Daoy (cell line): ENCODE measurements around the gene CFAP46. TPM values are rescaled to one million over a fixed set of nuclear protein-coding genes. Genes with fewer than 3 reads are reported as not detected.
A peak's percentile ranks its signal among the peaks of the same experiment; 100 is the strongest.
"Not testable (repeated sequence)": the region's sequence is repeated elsewhere in the genome, so short reads cannot be mapped to it uniquely, and the experiment has no call there.

Experiments
- DNase-seq: peaks from one replicate; pipeline ENCODE4 v3.0.0-alpha.2; 2015; ENCODE audit warnings: low read depth
- total RNA-seq: library from RNA; depleted of rRNA; stranded (reverse); fragments of >200 nt; shearing (Covaris generic); gene quantifications from 2 replicates; pipeline ENCODE4 v1.2.3, GENCODE V29; 2014

The CFAP46 gene
- total RNA-seq, 1 experiment from 2014 or later: 4.4 TPM

DNA sequence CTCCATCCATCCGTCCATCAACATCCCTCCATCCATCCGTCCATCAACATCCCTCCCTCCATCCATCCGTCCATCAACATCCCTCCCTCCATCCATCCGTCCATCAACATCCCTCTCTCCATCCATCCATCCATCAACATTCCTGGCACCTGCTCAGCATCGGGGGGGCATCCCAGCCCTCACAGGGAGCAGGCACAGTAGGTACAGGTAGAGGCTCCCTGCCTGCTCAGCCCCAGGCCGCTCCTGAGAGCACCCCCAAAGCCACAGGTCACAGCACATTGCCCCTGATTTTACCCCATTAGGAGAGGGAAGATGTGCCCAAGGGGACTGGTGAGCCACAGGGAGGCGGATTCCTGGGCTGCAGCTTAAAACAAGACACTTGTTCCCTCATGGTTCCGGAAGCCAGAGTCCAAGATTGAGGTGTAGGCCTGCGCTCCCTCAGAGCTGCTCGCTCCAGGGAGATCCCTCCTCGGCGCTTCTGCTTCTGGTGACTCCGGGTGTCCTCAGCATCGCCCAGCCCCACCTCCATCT is 21.1 kb upstream of the CFAP46 start:
- DNase-seq: no peak

DNA sequence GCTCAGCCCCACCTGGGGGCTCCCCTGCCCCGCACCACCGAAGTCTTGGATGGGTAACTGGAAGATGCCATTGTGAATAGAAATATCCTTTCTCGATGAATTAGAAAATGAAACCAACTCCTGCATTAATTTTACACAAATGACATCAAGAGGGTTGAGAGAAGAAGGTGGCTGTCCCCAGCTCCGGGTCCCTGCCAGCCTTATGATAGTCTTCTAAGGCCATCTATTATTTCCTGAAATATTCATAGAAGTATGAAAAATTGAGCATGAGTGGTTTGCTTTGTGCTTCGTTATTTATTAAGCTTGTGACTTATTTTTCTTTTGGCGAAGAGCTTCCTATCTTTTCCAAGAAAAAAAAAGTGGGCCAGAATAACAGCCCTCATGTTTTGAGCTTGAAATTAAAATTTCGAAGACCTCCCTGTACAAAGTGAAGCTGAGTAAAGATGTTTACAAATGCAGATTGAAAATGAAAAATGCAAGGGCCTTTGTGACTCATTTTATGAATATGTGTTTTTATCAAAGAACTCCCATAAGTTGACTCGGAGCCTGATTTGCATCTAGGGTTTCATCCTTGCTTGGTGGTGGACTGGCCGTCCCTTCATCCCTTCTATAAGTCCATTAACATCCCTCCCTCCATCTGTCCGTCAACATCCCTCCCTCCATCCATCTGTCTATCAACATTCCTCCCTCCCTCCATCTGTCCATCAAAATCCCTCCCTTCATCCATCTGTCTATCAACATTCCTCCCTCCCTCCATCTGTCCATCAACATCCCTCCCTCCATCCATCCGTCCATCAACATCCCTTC is 20.5 kb upstream of the CFAP46 start:
- no peak for DNase-seq

- peak; percentile 77 for DNase-seq
Measured at GRCh38 chr10:132961787-132962622, 19.6 kb upstream of the CFAP46 start.

DNA sequence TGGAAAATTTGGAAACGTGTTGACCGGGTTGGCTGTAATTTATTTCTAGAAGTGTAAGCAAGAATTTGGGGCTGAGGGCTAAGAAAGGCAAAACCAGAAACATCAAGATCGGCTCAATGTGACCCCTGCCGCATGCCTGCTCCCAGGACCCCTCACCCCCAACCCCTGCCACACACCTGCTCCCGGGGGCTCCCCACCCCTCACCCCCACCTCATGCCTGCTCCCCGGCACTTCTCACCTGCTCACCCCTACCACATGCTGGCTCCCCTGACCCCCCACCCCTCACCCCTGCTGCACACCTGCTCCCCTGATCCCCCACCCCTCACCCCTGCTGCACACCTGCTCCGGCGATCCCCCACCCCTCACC is 19.0 kb upstream of the CFAP46 start:
- no peak for DNase-seq

GRCh38 chr10:132960631-132961419 is 18.5 kb upstream of the CFAP46 start:
- DNase-seq: no peak

GRCh38 chr10:132960071-132960472 is 17.7 kb upstream of the CFAP46 start:
- no peak for DNase-seq

DNA sequence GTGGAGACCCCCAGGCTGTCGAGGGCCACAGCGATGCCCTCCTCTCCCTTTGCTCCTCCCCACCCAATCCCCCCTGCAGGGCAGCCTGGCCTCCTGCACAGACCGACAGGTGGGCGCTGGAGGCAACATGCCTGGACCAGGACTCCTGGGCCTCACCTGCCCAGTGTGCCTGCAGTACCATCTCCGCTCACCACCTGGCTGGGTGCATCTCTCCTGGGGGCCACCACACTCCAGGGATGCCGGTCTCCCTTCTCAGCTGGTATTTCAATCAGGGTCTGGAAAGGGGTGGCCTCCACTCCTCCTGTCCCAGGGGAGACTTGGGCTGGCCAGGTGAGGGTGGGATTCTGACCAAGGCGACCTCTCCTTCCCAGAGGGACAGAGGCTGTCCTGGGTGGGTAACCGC is 17.2 kb upstream of the CFAP46 start:
- DNase-seq: no peak

GRCh38 chr10:132958883-132959558 is 16.7 kb upstream of the CFAP46 start:
- DNase-seq: no peak

DNA sequence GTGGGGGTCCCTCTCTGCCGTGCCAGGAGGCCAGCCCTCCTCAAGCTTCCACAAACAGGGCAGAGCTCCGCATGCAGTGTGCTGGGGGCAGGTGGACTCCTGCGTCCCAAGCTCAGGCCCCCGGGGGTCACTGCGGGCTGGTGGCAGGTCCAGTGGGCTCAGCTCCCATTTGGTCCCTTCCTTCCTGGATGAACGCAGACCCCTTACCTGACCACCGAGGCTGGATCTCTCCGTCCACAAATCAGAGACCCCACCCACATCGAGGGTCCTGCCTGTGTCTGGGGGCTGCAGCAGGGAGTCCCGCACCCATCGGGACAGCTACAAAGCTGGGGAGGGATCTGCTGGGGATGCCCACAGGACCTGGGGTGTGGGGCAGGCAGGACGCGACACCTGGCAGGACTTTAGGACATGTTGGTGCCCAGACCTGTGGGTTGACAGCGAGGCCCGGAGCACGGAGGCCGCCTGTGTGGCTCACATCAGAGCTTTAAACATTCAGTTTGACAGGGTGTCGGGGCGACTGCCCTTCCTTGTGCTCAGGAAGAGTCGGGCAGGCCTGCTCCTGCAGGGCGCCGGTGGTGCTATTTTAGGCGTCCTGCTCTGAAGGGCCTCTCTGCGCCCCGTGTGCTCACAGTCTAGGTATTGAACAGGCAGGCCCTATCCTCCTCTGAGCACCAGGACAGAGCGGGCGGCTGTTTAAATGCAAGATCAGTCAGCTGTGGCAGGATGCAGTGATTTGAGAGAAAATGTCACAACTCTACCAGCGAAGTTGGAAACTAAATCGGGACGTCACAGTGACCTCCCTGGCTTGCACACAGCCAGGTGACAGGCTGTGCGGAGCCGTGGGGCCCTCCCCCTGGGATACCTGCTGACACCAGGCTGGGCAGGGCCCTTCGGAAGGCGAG is 15.9 kb upstream of the CFAP46 start:
- DNase-seq: no peak

GRCh38 chr10:132957131-132957530 is 14.8 kb upstream of the CFAP46 start:
- DNase-seq: no peak

DNA sequence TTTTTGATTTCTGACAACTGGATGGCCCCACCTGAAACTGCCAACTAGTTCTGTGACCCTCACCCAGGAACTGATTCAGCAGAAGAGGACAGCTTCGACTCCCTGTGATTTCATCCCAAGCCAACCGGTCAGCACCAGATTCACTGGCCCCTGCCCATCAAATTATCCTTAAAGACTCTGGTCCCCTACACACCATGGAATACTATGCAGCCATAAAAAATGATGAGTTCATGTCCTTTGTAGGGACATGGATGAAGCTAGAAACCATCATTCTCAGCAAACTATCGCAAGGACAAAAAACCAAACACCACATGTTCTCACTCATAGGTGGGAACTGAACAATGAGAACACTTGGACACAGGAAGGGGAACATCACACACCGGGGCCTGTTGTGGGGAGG is 13.9 kb upstream of the CFAP46 start:
- DNase-seq: not testable (repeated sequence)

GRCh38 chr10:132955479-132955878 is 13.1 kb upstream of the CFAP46 start:
- no peak for DNase-seq

DNA sequence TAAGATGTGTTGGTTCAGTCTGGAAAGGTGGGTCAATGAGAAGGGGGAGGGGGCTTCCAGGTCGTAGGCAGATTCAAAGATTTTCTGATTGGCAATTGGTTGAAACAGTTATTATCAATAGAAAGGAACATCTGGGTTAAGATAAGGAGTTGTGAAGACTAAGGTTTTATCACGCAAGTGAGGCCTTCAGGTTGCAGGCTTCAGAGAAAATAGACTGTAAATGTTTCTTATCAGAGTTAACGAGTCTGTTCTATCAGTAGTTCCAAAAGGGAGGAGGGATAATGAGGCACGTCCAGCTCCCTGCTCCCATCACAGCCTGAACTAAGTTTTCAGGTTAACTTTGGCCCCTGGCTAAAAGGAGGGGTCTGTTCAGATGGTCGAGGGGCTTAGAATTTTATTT is 11.1 kb upstream of the CFAP46 start:
- no peak for DNase-seq

GRCh38 chr10:132951926-132952325 is 9.6 kb upstream of the CFAP46 start:
- no peak for DNase-seq

GRCh38 chr10:132948351-132948750 is 6.0 kb upstream of the CFAP46 start:
- no peak for DNase-seq

DNA sequence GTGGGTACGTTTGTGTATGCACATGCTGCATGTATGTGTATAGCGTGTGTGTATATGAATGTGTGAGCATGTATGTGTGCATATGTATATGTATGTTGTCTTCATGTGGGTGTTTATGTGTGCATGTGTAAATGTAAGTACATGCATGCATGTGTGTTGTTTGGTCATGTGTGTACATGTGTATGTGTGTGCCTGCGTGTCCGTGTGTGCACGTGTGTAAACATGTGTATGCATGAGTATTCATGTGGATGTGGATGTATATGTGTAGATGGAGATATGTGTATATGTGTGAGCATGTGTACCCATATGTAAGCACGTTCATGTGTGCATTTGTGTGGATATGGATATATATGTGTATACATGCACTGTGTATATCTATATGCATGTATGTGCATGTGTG is 5.5 kb upstream of the CFAP46 start:
- DNase-seq: no peak

DNA sequence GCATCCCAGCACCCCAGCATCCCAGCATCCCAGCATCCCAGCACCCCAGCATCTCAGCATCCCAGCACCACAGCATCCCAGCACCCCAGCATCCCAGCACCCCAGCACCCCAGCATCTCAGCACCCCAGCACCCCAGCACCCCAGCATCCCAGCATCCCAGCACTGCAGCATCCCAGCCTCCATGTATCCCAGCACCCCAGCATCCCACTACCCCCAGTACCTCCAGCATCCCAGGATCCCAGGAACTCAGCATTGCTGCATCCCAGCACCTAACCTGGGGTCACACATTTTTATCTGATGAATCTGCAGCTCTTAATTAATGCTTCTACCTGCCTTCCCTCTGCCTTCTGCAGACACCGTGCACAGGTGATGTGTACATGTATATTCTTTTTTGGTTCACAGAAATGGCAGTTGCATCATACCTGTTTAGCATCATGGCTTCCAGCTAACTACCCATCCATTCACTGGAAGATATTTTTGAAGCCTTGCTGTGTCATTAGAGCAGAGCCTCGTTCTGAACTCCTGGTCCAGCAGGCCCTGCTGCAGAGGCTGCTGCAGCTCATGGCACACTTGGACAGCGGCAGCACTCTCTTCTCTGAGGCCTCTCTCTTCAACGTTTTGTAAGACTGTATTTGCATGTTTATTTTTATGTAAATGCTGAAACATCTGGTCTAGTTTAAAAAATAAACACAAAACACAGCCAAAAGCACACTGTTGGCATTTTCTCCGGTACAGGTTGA is 4.6 kb upstream of the CFAP46 start:
- no peak for DNase-seq

DNA sequence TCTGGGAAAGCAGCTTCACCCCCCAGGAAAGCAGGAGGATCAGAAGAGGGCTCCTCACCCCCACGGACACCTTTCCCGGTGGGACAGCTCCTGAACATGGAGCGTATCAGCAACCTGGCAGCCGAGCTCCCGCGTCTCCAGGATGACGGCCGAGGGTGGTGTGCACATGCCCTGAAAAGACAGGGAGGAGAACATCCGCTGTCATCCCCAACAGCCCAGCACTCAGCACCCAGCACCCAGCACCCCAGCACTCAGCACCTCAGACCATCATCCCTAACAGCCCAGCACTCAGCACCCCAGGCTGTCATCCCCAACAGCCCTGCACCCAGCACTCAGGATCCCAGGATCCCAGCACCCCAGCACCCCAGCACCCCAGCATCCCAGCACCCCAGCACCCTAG is 3.9 kb upstream of the CFAP46 start:
- no peak for DNase-seq

DNA sequence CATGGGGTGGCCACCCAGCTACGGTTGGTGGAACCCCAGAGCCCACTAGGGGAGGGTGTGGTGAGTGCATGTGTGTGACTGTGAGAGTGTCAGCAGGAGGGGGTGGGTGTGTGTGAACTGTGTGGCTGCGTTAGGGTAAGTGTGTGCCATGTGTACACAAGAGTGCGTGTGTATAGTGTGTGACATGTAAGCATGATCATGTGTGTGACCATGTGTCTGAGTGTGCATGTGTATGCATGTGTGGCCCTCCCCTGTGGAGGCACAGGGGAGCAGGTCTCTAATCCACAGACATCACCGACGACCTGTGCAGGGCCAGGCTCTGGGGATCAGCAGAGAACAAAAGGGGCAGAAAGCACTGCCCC is 3.5 kb upstream of the CFAP46 start:
- no peak for DNase-seq
